Karpas-422 (cell line): ENCODE data around the gene IGFLR1. TPM values are rescaled to one million over a fixed set of nuclear protein-coding genes. Genes with fewer than 3 reads are reported as not detected.

Source experiments
- DNase-seq: peaks from one replicate; pipeline ENCODE4 v3.0.0-alpha.2; 2015
- H2AFZ ChIP-seq: fragments of 200-600 bp; sonication (generic); 2 replicates; pipeline ENCODE4 v1.6.1; 2014; ENCODE audit warnings: antibody characterized with exemption, low read length, mixed read lengths
- H3K27ac ChIP-seq: fragments of 200-600 bp; sonication (generic); 2 replicates; pipeline ENCODE4 v1.5.1; 2014; ENCODE audit warnings: mild to moderate bottlenecking, low read length, moderate library complexity
- H3K27me3 ChIP-seq: fragments of 200-600 bp; sonication (generic); 2 replicates; pipeline ENCODE4 v1.6.1; 2014; ENCODE audit warnings: low read length, mixed read lengths
- H3K36me3 ChIP-seq: fragments of 200-600 bp; sonication (generic); 2 replicates; pipeline ENCODE4 v1.6.1; 2014; ENCODE audit warnings: low read length, mixed read lengths; ENCODE audit not compliant: insufficient read depth
- H3K4me1 ChIP-seq: fragments of 200-600 bp; sonication (generic); 2 replicates; pipeline ENCODE4 v1.6.1; 2014; ENCODE audit warnings: mild to moderate bottlenecking, low read length, mixed read lengths
- H3K4me2 ChIP-seq: fragments of 200-600 bp; sonication (generic); 2 replicates; pipeline ENCODE4 v1.6.1; 2014; ENCODE audit warnings: low read length, low read depth, mild to moderate bottlenecking; ENCODE audit not compliant: poor library complexity, severe bottlenecking
- H3K4me3 ChIP-seq: fragments of 200-600 bp; sonication (generic); 2 replicates; pipeline ENCODE4 v1.5.1; 2014; ENCODE audit warnings: mild to moderate bottlenecking, antibody characterized with exemption, low read length, mixed read lengths
- H3K79me2 ChIP-seq: fragments of 200-600 bp; sonication (generic); 2 replicates; pipeline ENCODE4 v1.6.1; 2014; ENCODE audit warnings: mild to moderate bottlenecking, low read length, mixed read lengths
- H3K9ac ChIP-seq: fragments of 200-600 bp; sonication (generic); 2 replicates; pipeline ENCODE4 v1.6.0; 2014; ENCODE audit warnings: low read length
- H3K9me2 ChIP-seq: fragments of 200-600 bp; sonication (generic), shearing (Covaris generic); replicated peaks from 2 replicates; pipeline ENCODE4 v1.6.0; 2014; ENCODE audit warnings: mild to moderate bottlenecking, low read length, moderate library complexity; ENCODE audit not compliant: insufficient read depth
- H3K9me3 ChIP-seq: fragments of 300-700, 200-600 bp; sonication (generic); 2 replicates; pipeline ENCODE4 v1.6.1; 2014; ENCODE audit warnings: low read length, mixed read lengths
- H4K20me1 ChIP-seq: fragments of 200-600 bp; sonication (generic); 2 replicates; pipeline ENCODE4 v1.6.1; 2014; ENCODE audit warnings: mild to moderate bottlenecking, antibody characterized with exemption, low read length, low read depth; ENCODE audit not compliant: insufficient read depth
- total RNA-seq: library from RNA; depleted of rRNA; stranded (reverse); fragments of >200 nt; shearing (Covaris generic); gene quantifications from 2 replicates; pipeline ENCODE4 v1.2.3, GENCODE V29; 2014; ENCODE audit warnings: low replicate concordance

The IGFLR1 gene
- total RNA-seq, 1 experiment from 2014 or later, result 1.5 TPM

DNA sequence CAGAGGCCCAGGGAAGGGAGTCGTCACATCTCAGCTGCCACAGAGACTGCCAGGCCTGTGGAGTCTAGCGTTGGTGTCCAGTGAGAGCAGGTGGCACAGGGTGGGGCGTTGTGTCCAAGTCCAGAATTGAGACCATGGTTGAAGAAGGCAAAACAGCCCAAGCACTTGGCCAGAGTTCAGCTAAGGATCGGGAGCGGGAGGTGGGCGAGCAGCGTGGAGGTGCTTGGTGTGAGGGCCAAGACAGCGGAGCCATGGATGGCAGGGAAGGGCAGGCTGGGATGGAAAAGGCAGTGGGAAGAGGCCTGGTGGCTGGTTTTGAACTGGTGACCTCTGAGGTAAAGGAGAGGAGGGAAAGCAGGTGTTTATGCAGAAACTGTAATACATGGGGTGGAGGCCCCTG, 8.0 kb downstream of the IGFLR1 start:
- Histone ChIP-seq H3K27ac (peak overlapping the region; percentile 53), H4K20me1 (0 out of 2 replicates have a peak, but pooled peaks cover 10% of the 10 kb centered on the region), H3K36me3 (peaks cover 6% of the 10 kb centered on the region; the same call in 1 of the 2 replicates), H2AFZ (no peak overlapping the region), H3K79me2 (no peaks in the 10 kb centered on the region), H3K9me3 (no peaks in the 10 kb centered on the region), H3K4me1 (peaks cover 19% of the 10 kb centered on the region), H3K4me3 (no peak overlapping the region), H3K9ac (0 out of 2 replicates have a peak overlapping the region, but pooled peaks have one; percentile 10), H3K4me2 (no peak overlapping the region), H3K9me2 (no peaks in the 10 kb centered on the region), H3K27me3 (no peaks in the 10 kb centered on the region)
- DNase-seq, result no peak

DNA sequence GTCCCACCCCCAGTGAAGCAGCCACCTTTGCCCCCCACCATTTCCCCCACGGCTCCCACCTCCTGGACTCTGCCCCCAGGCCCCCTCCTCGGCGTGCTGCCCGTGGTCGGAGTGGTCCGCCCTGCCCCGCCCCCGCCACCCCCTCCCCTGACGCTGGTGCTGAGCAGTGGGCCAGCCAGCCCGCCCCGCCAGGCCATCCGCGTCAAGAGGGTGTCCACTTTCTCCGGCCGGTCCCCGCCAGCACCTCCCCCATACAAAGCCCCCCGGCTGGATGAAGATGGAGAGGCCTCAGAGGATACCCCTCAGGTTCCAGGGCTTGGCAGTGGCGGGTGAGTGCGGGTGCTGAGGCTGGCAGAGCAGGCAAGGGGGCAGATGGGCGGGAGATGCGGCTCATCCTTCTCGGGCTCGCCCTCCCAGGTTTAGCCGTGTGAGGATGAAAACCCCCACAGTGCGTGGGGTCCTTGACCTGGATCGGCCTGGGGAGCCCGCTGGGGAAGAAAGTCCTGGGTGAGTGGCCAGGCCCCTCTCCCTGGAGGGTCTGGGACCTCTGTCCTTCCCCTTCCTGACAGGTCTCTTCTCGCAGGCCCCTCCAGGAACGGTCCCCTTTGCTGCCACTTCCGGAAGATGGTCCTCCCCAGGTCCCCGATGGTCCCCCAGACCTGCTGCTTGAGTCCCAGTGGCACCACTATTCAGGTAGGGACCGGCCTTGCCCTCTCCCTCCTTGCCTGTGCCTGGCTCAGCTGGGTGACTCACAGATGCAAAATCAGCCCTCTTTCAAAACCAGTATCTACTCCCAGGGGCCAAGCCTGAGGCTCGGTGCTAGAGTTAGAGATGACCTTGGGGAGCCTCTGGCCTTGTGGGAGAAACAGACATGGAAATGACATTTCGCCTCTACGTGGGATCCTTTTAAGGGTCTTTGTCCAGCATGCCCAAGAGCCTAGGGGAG, 8.8 kb downstream of the IGFLR1 start:
- H3K27ac ChIP-seq, result peak overlapping the region; percentile 53
- no peaks in the 10 kb centered on the region for H3K79me2 ChIP-seq
- H3K9me2 ChIP-seq, result no peaks in the 10 kb centered on the region
- DNase-seq, result peak; percentile 73
- peaks cover 6% of the 10 kb centered on the region; the same call in 1 of the 2 replicates for H3K36me3 ChIP-seq
- 0 out of 2 replicates have a peak, but pooled peaks cover 10% of the 10 kb centered on the region for H4K20me1 ChIP-seq
- H3K4me3 ChIP-seq, result no peak overlapping the region
- H3K4me2 ChIP-seq, result no peak overlapping the region
- H3K9me3 ChIP-seq, result no peaks in the 10 kb centered on the region
- H3K9ac ChIP-seq, result 0 out of 2 replicates have a peak overlapping the region, but pooled peaks have one; percentile 10
- no peaks in the 10 kb centered on the region for H3K27me3 ChIP-seq
- H3K4me1 ChIP-seq, result peaks cover 19% of the 10 kb centered on the region
- no peak overlapping the region for H2AFZ ChIP-seq

DNA sequence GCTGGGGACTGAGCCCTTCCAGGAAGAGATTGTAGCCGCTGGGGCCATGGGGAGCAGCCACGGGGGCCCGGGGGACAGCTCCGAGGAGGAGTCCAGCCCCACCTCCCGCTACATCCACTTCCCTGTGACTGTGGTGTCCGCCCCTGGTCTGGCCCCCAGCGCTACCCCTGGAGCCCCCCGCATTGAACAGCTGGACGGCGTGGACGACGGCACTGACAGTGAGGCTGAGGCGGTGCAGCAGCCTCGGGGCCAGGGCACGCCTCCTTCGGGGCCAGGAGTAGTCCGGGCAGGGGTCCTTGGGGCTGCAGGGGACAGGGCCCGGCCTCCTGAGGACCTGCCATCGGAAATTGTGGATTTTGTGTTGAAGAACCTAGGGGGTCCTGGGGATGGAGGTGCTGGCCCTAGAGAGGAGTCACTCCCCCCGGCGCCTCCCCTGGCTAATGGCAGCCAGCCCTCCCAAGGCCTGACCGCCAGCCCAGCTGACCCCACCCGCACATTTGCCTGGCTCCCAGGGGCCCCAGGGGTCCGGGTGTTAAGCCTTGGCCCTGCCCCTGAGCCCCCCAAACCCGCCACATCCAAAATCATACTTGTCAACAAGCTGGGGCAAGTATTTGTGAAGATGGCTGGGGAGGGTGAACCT, 9.6 kb downstream of the IGFLR1 start:
- H3K79me2 ChIP-seq, result no peaks in the 10 kb centered on the region
- no peak overlapping the region for H3K4me3 ChIP-seq
- H4K20me1 ChIP-seq, result 0 out of 2 replicates have a peak, but pooled peaks cover 10% of the 10 kb centered on the region
- no peaks in the 10 kb centered on the region for H3K9me3 ChIP-seq
- H3K27ac ChIP-seq, result no peak overlapping the region
- DNase-seq, result no peak
- H3K27me3 ChIP-seq, result no peaks in the 10 kb centered on the region
- no peaks in the 10 kb centered on the region for H3K9me2 ChIP-seq
- no peak overlapping the region for H3K4me2 ChIP-seq
- H2AFZ ChIP-seq, result no peak overlapping the region
- no peak overlapping the region for H3K9ac ChIP-seq
- H3K4me1 ChIP-seq, result peaks cover 19% of the 10 kb centered on the region
- H3K36me3 ChIP-seq, result peaks cover 6% of the 10 kb centered on the region; the same call in 1 of the 2 replicates

DNA sequence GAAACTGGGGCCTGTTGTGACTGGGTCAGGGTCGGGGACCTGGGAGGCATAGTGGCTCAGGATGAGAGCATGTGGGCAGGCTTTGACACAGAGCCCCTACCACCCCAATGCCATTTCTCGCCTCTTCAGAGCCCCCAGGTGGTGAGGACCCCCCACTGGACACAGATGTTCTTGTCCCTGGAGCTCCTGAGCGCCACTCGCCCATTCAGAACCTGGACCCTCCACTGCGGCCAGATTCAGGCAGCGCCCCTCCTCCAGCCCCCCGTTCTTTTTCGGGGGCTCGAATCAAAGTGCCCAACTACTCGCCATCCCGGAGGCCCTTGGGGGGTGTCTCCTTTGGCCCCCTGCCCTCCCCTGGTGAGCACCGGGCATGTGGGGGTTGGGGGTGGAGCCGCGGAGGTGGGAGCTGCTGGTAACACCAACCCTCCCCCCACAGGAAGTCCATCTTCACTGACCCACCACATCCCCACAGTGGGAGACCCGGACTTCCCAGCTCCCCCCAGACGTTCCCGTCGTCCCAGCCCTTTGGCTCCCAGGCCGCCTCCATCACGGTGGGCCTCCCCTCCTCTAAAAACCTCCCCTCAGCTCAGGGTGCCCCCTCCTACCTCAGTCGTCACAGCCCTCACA, 10.4 kb downstream of the IGFLR1 start:
- no peaks in the 10 kb centered on the region for H3K9me2 ChIP-seq
- no peak overlapping the region for H3K4me2 ChIP-seq
- H3K4me3 ChIP-seq, result no peak overlapping the region
- no peak overlapping the region for H2AFZ ChIP-seq
- H3K9me3 ChIP-seq, result no peaks in the 10 kb centered on the region
- H3K27me3 ChIP-seq, result no peaks in the 10 kb centered on the region
- no peaks in the 10 kb centered on the region for H3K79me2 ChIP-seq
- H3K4me1 ChIP-seq, result peaks cover 19% of the 10 kb centered on the region
- H4K20me1 ChIP-seq, result 0 out of 2 replicates have a peak, but pooled peaks cover 10% of the 10 kb centered on the region
- H3K36me3 ChIP-seq, result peaks cover 6% of the 10 kb centered on the region; the same call in 1 of the 2 replicates
- H3K27ac ChIP-seq, result no peak overlapping the region
- DNase-seq, result no peak
- H3K9ac ChIP-seq, result no peak overlapping the region

DNA sequence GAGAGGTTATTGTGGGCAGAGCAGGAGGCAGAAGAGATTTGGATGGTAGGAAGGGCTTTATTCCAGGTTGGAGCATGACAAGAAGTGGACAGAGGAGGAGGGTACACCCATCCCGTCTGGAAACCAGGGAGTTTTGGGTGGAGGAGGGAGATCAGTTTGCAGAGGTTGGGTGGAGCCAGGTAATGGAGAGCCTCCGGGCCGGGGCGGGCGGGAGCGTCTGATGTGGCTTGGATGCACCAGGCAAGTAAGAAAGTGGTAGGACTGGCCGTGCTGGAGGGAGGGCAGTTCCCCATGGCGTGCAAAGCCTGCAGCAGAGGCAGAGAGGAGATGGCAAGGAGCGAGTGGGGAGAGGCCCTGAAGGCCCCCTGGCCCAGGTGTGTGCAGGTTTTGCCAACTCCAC, 10.9 kb downstream of the IGFLR1 start:
- Histone ChIP-seq H3K27ac (no peak overlapping the region), H3K9ac (no peak overlapping the region), H3K27me3 (no peaks in the 10 kb centered on the region), H3K4me1 (peaks cover 19% of the 10 kb centered on the region), H3K36me3 (peaks cover 6% of the 10 kb centered on the region; the same call in 1 of the 2 replicates), H3K9me3 (no peaks in the 10 kb centered on the region), H3K4me2 (no peak overlapping the region), H3K4me3 (no peak overlapping the region), H2AFZ (no peak overlapping the region), H4K20me1 (0 out of 2 replicates have a peak, but pooled peaks cover 10% of the 10 kb centered on the region), H3K79me2 (no peaks in the 10 kb centered on the region), H3K9me2 (no peaks in the 10 kb centered on the region)
- no peak for DNase-seq

DNA sequence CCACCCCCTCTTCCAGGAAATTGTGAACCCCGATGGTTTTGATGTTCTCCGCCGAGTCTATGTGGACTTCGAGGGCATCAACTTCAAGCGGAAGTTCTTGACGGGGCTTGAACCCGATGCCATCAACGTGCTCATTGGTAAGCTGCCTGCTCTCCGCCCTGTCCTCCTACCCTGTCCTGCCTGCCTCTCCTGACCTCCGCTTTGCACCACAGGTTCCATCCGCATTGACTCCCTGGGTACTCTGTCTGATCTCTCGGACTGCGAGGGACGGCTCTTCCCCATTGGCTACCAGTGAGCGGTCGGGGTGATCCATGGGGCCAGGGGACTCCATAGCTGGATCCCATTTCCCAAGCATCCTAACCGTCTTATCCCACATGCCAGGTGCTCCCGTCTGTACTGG, 11.9 kb downstream of the IGFLR1 start:
- Histone ChIP-seq H3K36me3 (peaks cover 6% of the 10 kb centered on the region; the same call in 1 of the 2 replicates), H3K4me2 (no peak overlapping the region), H3K79me2 (no peaks in the 10 kb centered on the region), H3K27ac (no peak overlapping the region), H3K9me3 (no peaks in the 10 kb centered on the region), H3K27me3 (no peaks in the 10 kb centered on the region), H3K9ac (no peak overlapping the region), H3K4me1 (peaks cover 19% of the 10 kb centered on the region), H4K20me1 (0 out of 2 replicates have a peak, but pooled peaks cover 10% of the 10 kb centered on the region), H3K4me3 (no peak overlapping the region), H2AFZ (no peak overlapping the region), H3K9me2 (no peaks in the 10 kb centered on the region)
- DNase-seq, result no peak

DNA sequence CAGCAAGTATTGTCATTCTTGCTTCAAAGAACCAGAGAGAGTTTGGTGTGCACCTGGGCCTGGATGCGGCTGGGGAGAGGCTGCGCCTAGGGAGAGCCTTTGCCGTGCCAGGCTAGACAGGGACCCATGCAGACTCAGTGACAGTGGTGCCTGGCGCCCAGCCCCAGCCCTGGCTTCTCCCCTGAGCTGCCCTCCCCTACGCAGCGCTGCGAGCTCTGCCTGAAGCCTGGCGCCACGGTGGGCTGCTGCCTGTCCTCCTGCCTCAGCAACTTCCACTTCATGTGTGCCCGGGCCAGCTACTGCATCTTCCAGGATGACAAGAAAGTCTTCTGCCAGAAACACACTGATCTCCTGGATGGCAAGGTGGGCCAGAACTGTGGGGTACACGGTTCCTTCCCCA, 12.5 kb downstream of the IGFLR1 start:
- Histone ChIP-seq H3K27me3 (no peaks in the 10 kb centered on the region), H3K4me2 (no peak overlapping the region), H3K9ac (no peak overlapping the region), H3K9me2 (no peaks in the 10 kb centered on the region), H3K79me2 (no peaks in the 10 kb centered on the region), H4K20me1 (0 out of 2 replicates have a peak, but pooled peaks cover 10% of the 10 kb centered on the region), H3K4me3 (no peak overlapping the region), H3K27ac (no peak overlapping the region), H2AFZ (no peak overlapping the region), H3K4me1 (peaks cover 19% of the 10 kb centered on the region), H3K9me3 (no peaks in the 10 kb centered on the region), H3K36me3 (peaks cover 6% of the 10 kb centered on the region; the same call in 1 of the 2 replicates)
- DNase-seq, result no peak
